GM21360 (cell line): ENCODE data around the gene FAM89A.
A peak's percentile ranks its signal among the peaks of the same experiment; 100 is the strongest.
"Not testable (repeated sequence)": the region's sequence is repeated elsewhere in the genome, so short reads cannot be mapped to it uniquely, and the experiment has no call there.

Experiments
- ATAC-seq: cut with Tn5 transposase; IDR thresholded peaks from one replicate; pipeline ENCODE4 v1.9.1; 2021; ENCODE audit warnings: mild to moderate bottlenecking, moderate library complexity; ENCODE audit not compliant: unreplicated experiment

FAM89A gene

GRCh38 chr1:231007535-231007934 lies 32.5 kb downstream of the FAM89A start:
- not testable (repeated sequence) for ATAC-seq

GRCh38 chr1:231001892-231002291 lies 38.2 kb downstream of the FAM89A start:
- ATAC-seq, result no peak

GRCh38 chr1:231000639-231001038 lies 39.4 kb downstream of the FAM89A start:
- no peak for ATAC-seq

GRCh38 chr1:231000201-231000600 lies 39.9 kb downstream of the FAM89A start:
- no peak for ATAC-seq

GRCh38 chr1:230994860-230995259 lies 45.2 kb downstream of the FAM89A start:
- no peak for ATAC-seq

GRCh38 chr1:230992100-230992774 lies 47.8 kb downstream of the FAM89A start:
- ATAC-seq, result no peak

- ATAC-seq, result no peak
Observed at GRCh38 chr1:230987448-230987847, 52.6 kb downstream of the FAM89A start.

GRCh38 chr1:230986976-230987375 lies 53.1 kb downstream of the FAM89A start:
- no peak for ATAC-seq

- ATAC-seq, result no peak
Observed at GRCh38 chr1:230985711-230986110, 54.3 kb downstream of the FAM89A start.

- ATAC-seq, result not testable (repeated sequence)
Observed at GRCh38 chr1:230984622-230985515, 55.2 kb downstream of the FAM89A start.

GRCh38 chr1:230983811-230984210 lies 56.2 kb downstream of the FAM89A start:
- no peak for ATAC-seq

- no peak for ATAC-seq
Observed at GRCh38 chr1:230982696-230983095, 57.4 kb downstream of the FAM89A start.

GRCh38 chr1:230979952-230980351 lies 60.1 kb downstream of the FAM89A start:
- ATAC-seq, result no peak

- ATAC-seq, result no peak
Observed at GRCh38 chr1:230979389-230979716, 60.7 kb downstream of the FAM89A start.

GRCh38 chr1:230978491-230979388 lies 61.3 kb downstream of the FAM89A start, which contains the start of the genes ARV1 and TTC13:
Gene ARV1 (plus strand): TSS chr1:230979094. CDS start chr1:230979106, 12 bp downstream.
Gene TTC13 (minus strand): TSS chr1:230978861. CDS start chr1:230978830, 31 bp downstream.
- peak; percentile 90 for ATAC-seq

- peak; percentile 7 for ATAC-seq
Observed at GRCh38 chr1:230977761-230978490, 62.1 kb downstream of the FAM89A start.

GRCh38 chr1:230976825-230977747 lies 63.0 kb downstream of the FAM89A start:
- no peak for ATAC-seq

- no peak for ATAC-seq
Observed at GRCh38 chr1:230976360-230976759, 63.7 kb downstream of the FAM89A start.

GRCh38 chr1:230975636-230976035 lies 64.4 kb downstream of the FAM89A start:
- no peak for ATAC-seq
